ENCODE data around the gene GNG8.

GRCh38 chr19:46634656-46635218, 1.3 kb downstream of the GNG8 start:
- TF ChIP-seq POLR2A (IDR thresholded peaks at IDR 0.05) (no peak), CTCF (IDR thresholded peaks at IDR 0.05) (no peak)
